ENCODE data around the gene SMG6.

DNA sequence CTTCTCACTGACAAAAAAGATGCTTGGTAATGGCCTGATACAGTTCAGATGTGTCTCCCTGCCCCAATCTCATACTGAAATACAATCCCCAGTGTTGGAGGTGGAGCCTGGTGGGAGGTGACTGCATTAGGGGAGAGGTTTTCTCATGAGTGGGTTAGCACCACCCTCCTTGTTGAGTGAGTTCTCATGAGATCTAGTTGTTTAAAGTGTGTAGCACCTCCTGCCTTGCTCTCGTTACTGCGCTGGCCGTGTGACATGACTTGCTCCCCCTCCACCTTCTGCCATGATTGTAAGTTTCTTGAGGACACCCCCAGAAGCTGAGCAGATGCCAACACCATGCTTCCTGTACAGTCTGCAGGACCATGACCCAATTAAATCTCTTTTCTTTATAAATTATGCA lies 27.7 kb upstream of the SMG6 start:
- TF ChIP-seq, protein P1, sequence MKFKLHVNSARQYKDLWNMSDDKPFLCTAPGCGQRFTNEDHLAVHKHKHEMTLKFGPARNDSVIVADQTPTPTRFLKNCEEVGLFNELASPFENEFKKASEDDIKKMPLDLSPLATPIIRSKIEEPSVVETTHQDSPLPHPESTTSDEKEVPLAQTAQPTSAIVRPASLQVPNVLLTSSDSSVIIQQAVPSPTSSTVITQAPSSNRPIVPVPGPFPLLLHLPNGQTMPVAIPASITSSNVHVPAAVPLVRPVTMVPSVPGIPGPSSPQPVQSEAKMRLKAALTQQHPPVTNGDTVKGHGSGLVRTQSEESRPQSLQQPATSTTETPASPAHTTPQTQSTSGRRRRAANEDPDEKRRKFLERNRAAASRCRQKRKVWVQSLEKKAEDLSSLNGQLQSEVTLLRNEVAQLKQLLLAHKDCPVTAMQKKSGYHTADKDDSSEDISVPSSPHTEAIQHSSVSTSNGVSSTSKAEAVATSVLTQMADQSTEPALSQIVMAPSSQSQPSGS (IDR thresholded peaks at IDR 0.05; ENCODE audit: low read length), result no peak
- TF ChIP-seq, protein P2, sequence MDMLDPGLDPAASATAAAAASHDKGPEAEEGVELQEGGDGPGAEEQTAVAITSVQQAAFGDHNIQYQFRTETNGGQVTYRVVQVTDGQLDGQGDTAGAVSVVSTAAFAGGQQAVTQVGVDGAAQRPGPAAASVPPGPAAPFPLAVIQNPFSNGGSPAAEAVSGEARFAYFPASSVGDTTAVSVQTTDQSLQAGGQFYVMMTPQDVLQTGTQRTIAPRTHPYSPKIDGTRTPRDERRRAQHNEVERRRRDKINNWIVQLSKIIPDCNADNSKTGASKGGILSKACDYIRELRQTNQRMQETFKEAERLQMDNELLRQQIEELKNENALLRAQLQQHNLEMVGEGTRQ (IDR thresholded peaks at IDR 0.05; ENCODE audit: low read length), result no peak
- TF ChIP-seq RFX5 (IDR thresholded peaks at IDR 0.05; ENCODE audit: borderline replicate concordance, low read depth, low read length), result no peak
- no peak for TF ChIP-seq CREB1 (IDR thresholded peaks at IDR 0.05)
- peak; percentile 35 to 49 for TF ChIP-seq POLR2A (IDR thresholded peaks at IDR 0.05; ENCODE audit: control extremely low read depth in 1 of 2, low read depth in 2 of 2, low read length in 2 of 2)
- TF ChIP-seq, protein P3, sequence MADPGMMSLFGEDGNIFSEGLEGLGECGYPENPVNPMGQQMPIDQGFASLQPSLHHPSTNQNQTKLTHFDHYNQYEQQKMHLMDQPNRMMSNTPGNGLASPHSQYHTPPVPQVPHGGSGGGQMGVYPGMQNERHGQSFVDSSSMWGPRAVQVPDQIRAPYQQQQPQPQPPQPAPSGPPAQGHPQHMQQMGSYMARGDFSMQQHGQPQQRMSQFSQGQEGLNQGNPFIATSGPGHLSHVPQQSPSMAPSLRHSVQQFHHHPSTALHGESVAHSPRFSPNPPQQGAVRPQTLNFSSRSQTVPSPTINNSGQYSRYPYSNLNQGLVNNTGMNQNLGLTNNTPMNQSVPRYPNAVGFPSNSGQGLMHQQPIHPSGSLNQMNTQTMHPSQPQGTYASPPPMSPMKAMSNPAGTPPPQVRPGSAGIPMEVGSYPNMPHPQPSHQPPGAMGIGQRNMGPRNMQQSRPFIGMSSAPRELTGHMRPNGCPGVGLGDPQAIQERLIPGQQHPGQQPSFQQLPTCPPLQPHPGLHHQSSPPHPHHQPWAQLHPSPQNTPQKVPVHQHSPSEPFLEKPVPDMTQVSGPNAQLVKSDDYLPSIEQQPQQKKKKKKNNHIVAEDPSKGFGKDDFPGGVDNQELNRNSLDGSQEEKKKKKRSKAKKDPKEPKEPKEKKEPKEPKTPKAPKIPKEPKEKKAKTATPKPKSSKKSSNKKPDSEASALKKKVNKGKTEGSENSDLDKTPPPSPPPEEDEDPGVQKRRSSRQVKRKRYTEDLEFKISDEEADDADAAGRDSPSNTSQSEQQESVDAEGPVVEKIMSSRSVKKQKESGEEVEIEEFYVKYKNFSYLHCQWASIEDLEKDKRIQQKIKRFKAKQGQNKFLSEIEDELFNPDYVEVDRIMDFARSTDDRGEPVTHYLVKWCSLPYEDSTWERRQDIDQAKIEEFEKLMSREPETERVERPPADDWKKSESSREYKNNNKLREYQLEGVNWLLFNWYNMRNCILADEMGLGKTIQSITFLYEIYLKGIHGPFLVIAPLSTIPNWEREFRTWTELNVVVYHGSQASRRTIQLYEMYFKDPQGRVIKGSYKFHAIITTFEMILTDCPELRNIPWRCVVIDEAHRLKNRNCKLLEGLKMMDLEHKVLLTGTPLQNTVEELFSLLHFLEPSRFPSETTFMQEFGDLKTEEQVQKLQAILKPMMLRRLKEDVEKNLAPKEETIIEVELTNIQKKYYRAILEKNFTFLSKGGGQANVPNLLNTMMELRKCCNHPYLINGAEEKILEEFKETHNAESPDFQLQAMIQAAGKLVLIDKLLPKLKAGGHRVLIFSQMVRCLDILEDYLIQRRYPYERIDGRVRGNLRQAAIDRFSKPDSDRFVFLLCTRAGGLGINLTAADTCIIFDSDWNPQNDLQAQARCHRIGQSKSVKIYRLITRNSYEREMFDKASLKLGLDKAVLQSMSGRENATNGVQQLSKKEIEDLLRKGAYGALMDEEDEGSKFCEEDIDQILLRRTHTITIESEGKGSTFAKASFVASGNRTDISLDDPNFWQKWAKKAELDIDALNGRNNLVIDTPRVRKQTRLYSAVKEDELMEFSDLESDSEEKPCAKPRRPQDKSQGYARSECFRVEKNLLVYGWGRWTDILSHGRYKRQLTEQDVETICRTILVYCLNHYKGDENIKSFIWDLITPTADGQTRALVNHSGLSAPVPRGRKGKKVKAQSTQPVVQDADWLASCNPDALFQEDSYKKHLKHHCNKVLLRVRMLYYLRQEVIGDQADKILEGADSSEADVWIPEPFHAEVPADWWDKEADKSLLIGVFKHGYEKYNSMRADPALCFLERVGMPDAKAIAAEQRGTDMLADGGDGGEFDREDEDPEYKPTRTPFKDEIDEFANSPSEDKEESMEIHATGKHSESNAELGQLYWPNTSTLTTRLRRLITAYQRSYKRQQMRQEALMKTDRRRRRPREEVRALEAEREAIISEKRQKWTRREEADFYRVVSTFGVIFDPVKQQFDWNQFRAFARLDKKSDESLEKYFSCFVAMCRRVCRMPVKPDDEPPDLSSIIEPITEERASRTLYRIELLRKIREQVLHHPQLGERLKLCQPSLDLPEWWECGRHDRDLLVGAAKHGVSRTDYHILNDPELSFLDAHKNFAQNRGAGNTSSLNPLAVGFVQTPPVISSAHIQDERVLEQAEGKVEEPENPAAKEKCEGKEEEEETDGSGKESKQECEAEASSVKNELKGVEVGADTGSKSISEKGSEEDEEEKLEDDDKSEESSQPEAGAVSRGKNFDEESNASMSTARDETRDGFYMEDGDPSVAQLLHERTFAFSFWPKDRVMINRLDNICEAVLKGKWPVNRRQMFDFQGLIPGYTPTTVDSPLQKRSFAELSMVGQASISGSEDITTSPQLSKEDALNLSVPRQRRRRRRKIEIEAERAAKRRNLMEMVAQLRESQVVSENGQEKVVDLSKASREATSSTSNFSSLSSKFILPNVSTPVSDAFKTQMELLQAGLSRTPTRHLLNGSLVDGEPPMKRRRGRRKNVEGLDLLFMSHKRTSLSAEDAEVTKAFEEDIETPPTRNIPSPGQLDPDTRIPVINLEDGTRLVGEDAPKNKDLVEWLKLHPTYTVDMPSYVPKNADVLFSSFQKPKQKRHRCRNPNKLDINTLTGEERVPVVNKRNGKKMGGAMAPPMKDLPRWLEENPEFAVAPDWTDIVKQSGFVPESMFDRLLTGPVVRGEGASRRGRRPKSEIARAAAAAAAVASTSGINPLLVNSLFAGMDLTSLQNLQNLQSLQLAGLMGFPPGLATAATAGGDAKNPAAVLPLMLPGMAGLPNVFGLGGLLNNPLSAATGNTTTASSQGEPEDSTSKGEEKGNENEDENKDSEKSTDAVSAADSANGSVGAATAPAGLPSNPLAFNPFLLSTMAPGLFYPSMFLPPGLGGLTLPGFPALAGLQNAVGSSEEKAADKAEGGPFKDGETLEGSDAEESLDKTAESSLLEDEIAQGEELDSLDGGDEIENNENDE (IDR thresholded peaks at IDR 0.05; ENCODE audit: insufficient replicate concordance, low read length), result no peak
- TF ChIP-seq CHD1 (IDR thresholded peaks at IDR 0.05; ENCODE audit: low read depth, low read length), result no peak
